GF-D8 (cell line): ENCODE results near the gene CHRFAM7A.
"Not testable (repeated sequence)": the region's sequence is repeated elsewhere in the genome, so short reads cannot be mapped to it uniquely, and the experiment has no call there.

Source experiments
- DNase-seq: peaks from one replicate; lab custom pipeline; 2025; lab: John Stamatoyannopoulos, UW

The CHRFAM7A gene

DNA sequence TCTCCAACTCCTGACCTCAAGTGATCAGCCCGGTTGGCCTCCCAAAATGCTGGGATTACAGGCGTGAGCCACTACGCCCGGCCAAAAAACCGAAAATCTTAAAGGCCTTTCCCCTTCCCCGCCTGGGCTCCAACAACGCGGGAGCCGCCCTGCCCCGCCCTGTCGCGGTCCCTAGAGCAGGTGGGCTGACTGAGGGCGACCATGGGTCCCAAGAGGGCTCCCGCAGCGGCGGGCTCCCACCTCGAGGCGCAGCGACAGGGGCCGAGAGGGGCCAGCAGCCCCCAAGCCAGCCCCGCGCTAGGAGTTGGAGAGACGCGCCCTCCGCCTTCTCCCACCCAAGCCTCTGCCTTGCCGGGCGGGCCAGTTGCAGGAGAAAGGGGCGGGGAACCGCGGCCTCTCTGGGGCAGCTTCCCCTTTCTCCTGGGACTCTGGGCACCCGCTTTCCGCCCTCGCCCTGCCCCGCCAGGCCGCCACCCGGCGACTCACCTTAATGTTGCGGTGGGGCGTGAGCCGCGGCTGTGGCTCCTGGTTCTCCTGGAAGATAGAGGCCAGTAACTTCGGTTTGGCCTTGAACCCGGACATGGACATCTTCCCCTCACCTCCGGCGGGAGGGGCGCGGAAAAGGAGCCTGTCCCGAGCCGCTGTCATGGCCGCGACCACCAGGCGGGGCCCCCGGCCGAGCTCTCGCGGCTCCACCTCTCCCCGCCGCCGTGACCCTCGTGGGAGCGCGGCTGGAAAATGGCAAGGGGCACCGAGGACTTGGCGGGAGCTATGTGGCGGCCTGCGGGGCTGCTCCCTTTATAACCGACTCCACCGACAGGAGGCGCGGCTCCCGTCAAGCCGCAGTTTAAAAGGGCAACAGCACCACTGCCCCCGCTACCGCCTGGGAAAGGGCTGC, at the start of gene CHRFAM7A:
CHRFAM7A (minus strand) TSS at position 775 of the 898 bp plus-strand sequence. CDS start 10,189 bp downstream, outside the sequence.
- DNase-seq = not testable (repeated sequence)

DNA sequence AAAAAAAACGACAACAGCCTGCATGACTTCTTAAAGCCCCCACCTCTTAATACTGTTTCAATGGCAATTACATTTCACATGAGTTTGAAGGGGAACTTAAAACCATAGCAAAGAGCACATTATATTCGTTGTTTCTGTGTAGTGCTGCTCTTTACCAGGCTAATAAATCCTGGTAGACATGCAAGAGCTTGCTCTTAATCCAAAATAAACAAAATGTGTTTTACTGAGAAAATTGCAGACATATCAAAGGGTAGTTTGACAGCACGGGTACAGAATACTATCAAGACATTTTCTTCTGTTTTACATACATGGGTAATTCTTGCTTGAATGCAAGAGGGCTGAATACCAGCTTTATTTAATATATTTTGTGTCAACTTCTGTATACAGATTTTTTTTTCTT, 45.0 kb upstream of the CHRFAM7A start:
- DNase-seq = not testable (repeated sequence)

DNA sequence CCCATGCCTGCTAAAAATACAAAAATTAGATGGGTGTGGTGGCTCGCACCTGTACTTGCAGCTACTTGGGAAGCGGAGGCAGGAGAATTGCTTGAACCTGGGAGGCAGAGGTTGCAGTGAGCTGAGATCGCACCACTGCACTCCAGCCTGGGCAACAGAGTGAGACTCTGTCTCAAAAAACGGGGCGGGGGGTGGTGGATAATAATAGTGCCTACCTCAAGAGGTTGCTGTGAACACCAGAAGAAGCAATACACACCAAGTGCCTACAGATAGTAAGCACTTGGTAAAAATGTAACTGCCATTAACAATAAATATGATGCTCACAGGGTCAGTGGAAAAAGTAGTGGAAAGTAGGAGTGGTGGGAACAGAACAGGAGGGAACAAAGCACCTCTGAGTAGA, 42.5 kb upstream of the CHRFAM7A start:
- DNase-seq = not testable (repeated sequence)

DNA sequence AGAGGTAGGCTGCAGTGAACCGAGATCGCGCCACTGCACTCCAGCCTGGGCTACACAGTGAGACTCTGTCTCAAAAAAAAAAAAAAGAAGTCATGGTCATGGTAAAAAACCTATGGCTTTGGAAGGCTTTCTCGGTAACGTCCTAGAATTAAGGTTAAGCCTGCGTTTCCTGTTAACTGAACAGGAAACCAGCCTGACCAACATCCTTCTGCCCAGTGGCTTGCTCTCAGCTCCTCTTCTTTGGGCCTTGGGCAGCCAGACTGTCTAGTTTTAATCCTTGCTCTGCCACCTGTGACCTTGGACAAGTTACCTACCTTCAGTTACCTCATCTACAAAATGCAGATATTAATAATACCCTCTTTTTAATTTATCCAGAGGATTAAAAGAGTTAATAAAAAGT, 27.4 kb upstream of the CHRFAM7A start:
- not testable (repeated sequence) for DNase-seq

DNA sequence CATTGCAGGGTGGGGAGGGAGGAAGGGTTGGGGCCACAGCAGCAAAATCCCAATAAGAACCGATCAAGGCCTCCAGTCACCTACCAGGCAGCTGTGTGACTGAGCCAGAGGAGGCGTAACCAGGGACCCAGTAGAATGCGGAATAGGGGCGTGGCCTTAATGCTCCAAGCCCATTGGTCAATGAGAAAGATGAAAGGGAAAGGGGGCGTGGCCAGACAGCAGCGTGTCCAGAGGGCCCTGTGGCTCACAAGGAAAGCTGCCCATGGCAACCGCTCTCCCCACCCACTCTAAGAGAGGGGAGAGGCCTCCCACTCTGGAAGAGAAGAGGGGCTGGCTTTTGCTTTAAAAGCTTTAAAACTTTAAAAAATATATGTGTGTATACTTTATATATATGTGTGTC, 20.8 kb upstream of the CHRFAM7A start, which contains the start of gene GOLGA8R:
GOLGA8R (minus strand) TSS at position 101 of the 400 bp plus-strand sequence; CDS start at position 3, 98 bp downstream.
- DNase-seq = not testable (repeated sequence)

DNA sequence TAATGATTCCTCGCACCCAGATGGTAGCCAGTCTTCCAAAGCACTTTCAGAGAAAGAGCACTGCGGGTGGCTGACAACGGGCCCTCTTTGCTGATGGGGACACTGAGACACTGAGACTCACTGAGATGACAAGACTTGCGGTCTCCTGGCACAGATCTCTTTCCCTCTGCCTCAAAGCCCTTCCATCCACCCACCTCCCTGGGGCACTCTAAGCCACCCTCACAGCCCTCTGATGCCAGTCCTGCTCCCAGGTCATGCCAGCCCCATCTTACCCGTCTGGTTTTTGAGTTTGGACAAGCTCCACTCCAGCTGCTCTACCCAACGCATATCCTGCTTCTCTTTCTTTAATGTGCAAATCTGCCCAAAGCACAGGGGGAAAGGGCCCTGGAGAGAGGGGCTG, 14.3 kb upstream of the CHRFAM7A start:
- DNase-seq = not testable (repeated sequence)

DNA sequence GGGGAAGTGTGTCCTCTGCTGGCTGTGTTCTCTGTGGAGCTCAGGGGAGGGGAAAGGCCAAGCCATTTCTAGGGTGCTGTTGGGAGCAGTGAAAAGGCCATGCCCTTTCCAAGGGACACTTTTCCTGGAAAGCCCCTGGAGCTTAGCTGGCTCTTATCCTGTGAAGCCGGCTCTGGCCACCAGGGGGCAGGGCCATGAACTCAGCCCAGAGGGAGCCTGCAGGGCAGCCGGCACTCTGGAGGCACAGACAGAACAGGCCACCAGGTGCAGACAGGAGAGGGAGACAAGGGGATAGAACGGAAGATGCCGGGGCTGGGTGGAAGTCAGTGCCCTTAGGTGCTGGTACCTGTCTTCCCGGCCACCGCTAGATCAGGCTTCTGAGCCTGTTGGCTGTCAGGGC, 5.6 kb upstream of the CHRFAM7A start:
- not testable (repeated sequence) for DNase-seq

DNA sequence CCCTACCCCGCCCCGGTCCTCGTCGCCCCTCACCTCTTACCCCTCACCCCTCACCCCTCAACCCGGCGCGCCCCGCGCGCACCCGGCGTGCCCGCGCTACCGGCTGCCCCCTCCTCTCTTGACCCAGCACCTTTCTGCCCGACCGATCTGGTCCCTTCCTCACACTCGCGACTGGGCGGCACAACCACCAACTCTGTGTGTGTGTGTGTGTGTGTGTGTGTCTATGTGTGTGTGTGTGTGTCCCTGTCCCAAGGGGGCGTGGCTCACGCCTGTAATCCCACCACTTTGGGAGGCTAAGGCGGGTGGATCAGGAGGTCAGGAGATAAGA, 288 bp upstream of the CHRFAM7A start:
- DNase-seq = not testable (repeated sequence)

DNA sequence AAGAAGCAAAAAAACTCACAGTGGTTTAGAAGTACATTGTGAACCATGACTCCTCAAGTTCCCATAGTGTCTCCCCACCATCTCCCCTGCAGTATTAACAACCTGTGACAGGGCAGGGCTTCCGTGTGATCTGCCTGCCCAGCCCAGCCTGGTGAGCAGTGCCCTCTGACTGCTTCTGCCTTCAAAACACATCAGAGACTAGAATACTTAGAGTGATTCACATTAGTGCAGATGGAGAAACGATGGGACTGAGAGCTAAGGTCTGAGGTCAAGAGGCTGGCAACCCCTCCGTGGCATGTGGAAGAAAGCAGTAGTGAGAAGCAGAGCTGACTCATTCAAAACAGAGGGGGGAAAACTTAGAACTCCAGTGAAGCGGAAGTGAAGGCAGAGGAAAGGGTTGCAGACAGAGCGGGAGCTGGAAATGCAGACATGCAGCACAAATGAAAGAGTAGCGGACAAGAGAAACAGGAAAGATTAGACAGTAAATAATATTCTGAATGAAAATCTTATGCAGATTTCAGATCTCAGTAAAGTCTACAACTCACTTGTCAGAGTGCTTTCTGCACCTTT, 6.9 kb downstream of the CHRFAM7A start:
- DNase-seq = not testable (repeated sequence)

DNA sequence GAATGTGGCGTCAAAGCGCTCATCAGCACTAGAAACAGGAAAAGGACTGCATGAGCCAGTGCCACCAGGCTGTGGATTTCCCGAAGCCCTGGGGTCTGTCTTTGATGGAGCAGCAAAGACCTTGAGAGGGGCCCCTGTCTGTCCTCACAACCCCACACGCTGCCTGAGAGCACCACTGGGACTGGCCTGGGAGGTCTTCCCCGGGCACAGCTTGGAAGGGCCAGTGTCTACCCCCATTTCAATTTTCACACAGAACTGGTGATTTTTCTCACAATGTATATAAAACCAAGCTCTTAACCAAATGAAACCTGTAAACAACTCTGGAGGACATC, 16.3 kb downstream of the CHRFAM7A start:
- DNase-seq = not testable (repeated sequence)

DNA sequence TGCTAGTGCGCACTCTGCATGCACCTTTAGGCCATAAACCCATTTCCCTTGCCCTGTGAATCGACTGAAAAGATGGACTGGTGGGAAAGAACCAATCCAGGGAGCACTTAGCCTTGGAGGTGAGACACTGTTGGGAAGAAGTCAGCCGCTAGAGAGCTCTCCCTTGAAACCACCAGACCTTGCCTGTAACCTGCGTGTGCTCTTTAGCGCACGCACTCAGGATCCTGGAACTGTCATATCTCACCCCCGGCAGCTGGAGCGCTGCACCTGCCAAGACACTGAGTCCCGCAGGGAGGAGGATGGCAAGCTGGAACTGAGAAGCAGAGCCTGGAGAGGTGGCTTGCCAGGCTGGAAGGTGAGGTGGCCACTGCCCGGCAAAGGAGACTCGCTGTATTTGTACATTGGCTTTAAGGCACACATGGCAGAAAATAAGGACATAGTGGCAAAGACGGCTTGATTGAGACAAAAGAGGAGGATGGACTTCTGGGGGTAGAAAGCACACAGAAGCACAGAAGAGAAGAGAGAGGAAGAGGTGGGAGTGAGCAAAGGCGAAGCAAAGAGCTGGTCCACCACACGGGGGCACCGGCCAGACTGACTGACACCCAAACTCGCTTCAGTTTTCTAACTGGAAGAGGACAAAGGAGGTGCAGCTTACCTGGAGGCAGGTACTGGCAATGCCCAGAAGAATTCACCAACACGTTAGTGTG, 16.8 kb downstream of the CHRFAM7A start:
- DNase-seq = not testable (repeated sequence)

DNA sequence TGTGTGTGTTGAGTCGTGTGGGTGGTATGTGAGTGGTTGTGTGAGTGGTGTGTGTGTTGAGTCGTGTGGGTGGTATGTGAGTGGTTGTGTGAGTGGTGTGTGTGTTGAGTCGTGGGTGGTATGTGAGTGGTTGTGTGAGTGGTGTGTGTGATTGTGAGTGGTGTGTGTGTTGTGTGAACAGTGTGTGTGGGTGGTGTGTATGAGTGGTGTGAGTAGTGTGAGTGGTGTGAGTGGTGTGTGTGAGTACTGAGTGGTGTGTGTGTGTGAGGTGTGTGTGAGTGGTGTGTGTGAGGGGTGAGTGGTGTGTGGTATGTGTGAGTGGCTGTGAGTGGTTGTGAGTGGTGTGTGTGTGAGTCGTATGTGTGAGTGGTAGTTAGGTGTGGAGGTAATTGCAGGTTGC, 17.5 kb downstream of the CHRFAM7A start:
- not testable (repeated sequence) for DNase-seq

DNA sequence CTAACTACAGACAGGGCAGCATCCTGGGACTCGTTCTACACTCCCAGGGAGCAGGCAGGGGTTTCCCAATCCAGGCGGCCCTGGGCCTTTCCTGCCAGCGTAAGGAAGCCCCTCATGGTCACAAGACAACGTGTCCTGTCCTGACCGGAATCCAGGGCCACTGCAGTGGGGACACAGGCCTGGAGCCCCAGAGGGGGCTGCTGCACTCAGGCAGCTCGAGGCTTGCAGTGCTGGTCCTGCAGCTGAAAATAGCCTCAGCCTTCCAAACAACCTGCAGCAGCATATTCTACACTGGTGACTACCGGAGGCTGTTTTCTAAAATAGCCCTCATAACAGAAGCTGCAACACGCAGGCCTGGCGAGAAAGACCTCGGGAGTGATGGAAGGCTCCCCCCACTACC, 18.5 kb downstream of the CHRFAM7A start:
- not testable (repeated sequence) for DNase-seq

DNA sequence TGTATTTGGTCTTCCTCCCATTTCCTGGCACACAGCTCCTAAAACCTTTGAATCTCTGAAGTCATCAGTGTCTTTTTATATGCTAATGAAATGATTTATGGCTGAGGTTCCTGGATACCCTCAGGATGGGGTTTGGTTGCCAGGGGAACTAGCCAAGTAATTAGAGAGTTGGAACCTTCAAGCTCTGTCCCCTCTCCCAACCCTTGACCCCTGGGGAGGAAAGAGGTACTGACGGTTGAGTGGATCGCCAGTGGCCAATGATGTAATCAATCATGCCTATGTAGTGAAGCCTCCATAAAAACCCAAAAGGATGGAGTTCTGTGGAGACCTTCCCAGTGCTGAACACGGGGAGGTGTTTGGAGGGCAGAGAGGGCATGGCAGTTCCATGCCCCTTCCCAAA, 25.1 kb downstream of the CHRFAM7A start:
- DNase-seq = not testable (repeated sequence)

DNA sequence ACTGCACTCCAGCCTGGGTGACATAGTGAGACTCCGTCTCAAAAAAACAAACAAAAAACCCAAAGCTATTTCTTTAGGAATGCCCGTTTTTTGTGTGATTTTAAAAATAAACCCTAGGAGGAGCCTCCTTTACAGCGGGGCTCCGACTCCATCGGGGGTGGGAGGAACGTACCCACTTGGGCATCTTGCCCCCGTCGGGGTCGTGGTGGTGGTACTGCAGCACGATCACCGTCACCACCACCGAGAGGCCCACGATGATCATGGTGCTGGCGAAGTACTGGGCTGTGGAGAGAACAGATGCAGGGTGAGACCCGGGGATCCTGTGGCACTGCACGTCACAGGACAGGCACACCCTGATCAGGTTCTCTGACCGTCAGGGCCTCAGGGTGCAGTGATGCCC, 26.1 kb downstream of the CHRFAM7A start:
- not testable (repeated sequence) for DNase-seq

DNA sequence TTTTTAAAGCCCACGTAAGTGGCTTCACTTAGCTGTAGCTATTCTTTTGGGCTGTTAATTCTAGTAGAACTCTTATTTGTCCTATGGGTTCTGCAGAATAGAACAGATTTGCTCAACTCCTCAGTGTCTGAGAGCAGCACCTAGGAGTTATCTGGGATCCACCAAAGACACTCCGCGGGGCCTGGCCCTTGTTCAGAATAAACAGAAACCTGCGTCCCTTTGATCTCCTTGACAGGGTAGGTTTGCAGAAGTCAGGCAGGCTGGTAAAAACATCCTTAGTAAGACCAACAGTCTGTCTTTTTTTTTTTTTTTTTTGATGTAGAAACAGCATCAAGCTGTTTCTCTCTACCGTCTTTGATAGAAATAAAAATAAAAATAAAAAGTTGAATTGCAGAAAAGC, 31.9 kb downstream of the CHRFAM7A start:
- not testable (repeated sequence) for DNase-seq

DNA sequence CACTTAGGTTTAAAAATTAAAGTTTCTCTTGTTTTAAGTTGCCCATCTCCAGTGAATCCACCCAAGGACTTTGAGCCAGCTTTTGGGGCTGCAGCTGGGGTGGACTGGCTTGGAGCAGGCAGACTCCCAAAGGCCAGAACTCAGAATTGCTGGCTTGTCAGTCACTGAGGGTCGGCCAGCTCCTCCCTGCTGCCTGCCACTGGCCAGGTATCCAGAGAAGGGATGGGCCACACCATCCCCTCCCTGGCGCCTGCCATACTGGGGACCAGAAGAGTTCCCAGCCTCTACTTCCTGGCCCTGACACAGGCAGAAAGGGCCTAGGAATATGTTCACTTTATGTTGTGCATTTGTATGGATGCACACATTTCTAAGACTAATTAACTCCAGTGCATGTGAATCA, 32.4 kb downstream of the CHRFAM7A start:
- not testable (repeated sequence) for DNase-seq

DNA sequence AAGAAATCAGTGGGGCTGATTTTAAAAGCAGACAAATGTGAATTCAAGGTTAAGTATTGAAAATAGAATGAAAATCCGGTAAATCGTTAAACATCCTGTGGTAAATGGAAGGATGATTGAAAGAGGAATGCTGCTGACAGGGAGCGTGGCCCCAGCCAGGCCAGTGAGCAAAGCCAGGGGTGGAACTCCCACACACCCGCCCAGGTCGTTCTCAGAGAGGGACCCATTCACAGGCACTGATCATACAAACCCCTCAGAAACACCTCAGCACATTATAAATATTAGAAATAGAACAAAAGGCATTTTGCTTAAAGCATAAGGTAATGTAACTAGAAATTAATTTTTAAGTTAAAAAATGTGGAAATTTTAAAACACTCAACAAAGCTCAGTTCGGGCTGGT, 38.3 kb downstream of the CHRFAM7A start:
- not testable (repeated sequence) for DNase-seq

DNA sequence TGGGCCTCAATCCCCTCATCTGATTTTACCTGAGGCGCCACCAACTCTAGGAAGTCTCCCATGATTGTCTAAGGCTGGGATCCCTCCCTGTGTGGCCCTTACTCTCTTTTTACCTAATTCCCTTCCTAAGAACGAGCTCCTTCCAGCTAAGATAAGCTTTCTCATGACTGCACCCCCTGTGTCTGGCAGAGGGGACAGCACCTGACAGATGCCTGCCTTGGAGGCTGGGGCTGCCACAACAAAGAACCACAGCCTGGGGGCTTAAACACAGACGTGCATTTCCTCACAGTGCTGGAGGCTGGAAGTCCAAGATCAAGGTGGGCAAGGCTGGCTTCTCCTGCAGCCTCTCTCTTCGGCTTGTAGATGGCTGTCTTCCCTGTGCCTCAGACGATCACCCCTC, 43.5 kb downstream of the CHRFAM7A start:
- DNase-seq = not testable (repeated sequence)

DNA sequence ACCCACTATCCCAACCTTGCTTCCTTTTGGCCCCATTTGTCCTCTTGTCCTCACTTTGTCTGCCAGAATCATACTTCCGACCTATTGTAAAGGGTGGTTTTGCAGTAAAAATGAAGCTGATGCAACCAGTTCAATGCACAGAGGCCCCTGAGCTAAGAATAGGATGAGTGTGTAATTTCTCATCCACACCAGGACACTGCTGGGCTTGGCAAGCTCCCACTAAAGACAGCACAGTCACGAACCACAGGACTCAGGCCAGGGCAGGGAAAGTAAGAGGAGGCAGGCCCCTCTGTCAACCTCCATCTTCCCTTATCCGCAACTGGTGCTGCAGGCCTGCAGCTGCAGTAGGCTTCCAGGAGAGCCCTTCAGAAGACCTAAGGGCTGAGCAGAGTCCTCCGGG, 56.8 kb downstream of the CHRFAM7A start:
- not testable (repeated sequence) for DNase-seq

DNA sequence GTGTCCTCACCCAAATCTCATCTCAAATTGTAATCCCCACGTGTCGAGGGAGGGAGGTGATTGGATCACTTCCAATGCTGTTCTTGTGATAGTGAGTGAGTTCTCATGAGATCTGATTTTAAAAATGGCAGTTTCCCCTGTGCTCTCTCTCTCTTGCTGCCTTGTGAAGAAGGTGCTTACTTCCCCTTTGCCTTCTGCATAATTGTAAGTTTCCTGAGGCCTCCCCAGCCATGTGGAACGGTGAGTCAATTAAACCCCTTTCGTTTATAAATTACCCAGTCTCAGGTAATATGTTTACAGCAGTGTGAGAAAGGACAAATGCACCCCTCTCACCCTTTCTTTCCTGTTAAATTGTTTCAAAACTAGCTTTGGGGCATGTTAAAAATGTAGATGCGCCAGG, 59.2 kb downstream of the CHRFAM7A start:
- not testable (repeated sequence) for DNase-seq

DNA sequence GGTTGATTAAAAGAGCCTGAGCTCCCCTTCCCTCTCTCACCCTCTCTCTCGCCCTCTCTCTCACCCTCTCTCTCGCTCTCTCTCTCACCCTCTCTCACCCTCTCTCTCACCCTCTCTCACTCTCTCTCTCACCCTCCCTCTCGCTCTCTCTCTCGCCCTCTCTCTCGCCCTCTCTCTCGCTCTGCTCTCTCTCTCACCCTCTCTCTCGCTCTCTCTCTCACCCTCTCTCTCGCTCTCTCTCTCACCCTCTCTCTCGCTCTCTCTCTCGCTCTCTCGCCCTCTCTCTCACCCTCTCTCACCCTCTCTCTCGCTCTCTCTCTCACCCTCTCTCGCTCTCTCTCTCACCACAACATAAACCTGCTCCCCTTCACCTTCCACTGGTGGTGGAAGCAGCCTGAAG, 67.2 kb downstream of the CHRFAM7A start:
- not testable (repeated sequence) for DNase-seq

DNA sequence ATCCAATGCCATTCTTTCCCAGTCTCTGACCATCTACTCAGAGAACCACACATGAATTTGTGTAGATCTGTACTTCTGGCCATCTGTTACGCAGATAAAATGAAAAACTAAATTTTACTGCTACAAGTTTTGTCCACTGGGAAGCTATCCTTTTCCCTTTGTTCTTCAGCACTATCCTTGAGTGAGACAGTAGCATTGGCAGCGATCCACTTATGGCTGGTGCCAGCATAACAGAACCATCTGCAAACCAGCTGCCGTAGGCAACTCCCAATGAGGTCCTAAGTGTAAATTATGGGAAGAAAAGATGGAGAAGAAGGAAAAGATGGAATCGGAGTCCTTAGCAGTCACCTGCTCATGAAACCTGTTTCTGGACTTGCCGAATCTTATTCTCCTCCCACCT, 72.3 kb downstream of the CHRFAM7A start:
- not testable (repeated sequence) for DNase-seq
